LHCN-M2 (cell line): Measurements from ENCODE around the gene PSMA3. TPM values are rescaled to one million over a fixed set of nuclear protein-coding genes. Genes with fewer than 3 reads are reported as not detected.

Source experiments
- DNase-seq: peaks from one replicate; pipeline ENCODE4 v3.0.0-alpha.2; 2012; ENCODE audit warnings: low read depth
- total RNA-seq: library from RNA; depleted of rRNA; stranded (reverse); fragments of >200 nt; gene quantifications from 2 replicates; pipeline ENCODE4 v1.2.3, GENCODE V29; 2014

Gene PSMA3
- total RNA-seq, 1 experiment from 2014 or later, result 104 TPM

DNA sequence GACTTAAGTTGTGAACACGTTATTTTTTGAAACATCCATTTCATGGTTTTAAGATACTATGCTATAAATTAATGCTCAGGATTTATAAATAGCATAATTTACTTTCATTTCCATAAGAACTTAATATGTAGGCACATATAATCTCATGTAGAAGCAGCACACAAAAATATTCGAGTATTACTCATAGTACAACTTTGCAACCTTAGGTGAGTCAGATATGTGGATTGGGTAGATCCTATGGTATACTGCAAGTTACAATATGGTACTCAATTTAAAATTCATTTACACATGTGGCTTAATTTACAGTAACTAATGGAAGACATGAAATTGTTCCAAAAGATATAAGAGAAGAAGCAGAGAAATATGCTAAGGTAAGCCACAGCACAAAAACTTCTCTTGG, 26.0 kb downstream of the PSMA3 start:
- DNase-seq, result no peak

DNA sequence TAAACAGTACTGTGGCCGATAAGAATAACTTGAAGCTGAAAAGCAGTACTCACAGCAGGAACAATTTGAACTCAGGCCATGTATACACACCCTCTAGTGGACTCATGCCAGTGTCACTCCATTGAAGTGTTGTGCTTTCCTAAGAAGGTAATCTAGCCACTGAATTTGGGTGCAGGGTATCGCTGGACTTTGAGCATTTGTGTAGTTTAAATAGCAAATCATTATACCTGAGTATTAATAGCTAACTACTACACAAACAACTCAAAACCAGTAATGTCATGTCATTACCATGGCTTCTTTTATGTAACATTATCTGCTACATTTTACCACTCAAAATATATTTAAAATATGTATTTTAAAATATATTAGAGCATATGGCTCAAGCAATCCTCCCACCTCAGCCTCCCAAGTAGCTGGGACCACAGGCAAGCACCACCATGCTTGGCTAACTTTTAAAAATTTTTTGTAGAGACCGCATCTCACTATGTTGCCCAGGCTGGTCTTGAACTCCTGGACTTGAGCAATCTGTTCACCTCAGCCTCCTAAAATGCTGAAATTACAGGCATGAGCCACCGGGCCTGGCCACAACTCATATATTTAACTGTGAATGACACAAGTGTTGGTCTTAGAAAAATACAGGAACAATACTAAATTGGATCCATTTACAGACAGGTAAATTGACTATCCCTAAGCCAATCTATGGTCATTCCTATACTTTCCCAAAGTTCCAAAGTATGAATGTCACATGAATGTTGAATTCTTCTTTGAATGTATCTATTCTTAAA, 28.1 kb downstream of the PSMA3 start:
- DNase-seq, result peak; percentile 26

DNA sequence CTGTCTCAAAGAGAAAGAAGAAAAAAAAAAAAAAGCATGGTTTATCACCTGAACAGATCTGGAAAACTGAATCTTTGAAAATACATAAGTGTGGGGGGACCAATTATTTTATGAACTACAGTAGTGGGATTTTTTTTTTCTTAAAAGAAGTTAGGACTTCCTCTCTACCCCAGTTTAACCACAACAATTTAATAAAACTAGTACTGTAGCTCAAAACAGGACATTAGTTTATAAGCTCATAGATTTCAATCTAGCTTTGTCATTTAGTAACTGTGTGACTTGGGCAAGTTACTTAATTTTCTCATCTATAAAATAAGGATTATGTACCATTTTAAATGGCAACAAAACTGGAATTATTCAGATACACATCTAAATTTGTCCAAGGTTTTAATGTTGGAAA, 30.2 kb downstream of the PSMA3 start:
- no peak for DNase-seq

DNA sequence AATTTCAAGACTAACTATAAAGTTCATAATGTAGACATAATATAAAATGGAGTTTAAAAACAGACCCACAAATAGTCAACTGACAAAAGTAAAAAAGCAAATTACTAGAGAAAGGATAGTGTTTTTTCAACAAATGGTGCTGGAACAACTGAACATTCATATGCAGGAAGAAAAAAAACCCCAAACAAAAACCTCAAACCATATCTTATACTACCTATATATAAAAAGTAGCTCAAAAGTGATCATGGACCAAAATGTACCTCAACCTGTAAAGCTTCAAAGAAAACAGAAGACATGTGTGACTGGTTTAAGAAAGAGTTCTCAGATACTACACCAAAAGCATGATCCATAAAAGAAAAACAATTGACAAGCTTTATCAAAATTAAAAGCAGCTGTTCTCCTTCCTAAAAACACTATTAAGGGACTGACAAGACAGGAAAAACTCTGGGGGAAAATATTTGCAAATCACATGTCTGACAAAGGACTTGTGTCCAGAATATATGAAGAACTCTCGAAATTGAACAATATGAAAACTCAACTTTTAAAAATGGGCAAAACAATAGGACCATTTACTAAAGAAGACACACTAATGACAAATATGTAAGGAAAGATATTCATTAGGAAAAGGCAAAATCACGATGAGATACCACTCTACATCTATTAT, 31.0 kb downstream of the PSMA3 start:
- DNase-seq, result no peak

DNA sequence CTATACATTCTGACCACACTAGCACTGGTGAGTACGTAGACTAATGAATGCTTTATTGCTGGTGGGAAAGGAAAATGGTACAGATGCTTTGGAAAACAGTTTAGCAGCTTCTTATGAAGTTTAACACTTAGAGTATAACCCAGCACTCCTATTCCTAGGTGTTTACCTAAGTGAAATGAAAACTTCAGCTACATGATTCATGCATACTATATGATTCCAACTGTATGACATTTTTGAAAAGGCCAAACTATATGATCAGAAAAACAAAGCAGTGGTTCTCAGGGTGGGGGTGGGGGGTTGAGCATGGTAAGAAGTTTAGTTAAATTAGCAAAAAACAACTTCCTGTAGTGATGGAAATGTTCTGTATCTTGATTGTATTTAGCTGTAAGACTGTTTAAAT, 31.6 kb downstream of the PSMA3 start:
- DNase-seq, result no peak

DNA sequence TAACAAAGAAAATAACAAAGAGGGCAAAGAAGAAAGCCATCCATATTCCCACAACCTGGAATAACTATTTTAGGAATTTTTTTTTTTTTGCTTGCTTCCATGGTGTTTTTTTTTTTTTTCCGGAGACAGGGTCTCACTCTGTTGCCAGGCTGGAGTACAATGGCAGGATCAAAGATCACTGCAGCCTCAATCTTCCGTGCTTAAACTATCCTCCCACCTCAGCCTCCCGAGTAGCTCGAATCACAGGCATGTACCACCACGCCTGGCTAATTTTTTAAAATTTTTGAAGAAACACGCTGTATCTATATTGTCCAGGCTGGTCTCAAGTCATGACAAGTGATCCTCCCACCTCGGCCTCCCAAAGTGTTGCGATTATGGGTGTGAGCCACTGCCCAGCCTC, 33.5 kb downstream of the PSMA3 start:
- DNase-seq, result no peak

DNA sequence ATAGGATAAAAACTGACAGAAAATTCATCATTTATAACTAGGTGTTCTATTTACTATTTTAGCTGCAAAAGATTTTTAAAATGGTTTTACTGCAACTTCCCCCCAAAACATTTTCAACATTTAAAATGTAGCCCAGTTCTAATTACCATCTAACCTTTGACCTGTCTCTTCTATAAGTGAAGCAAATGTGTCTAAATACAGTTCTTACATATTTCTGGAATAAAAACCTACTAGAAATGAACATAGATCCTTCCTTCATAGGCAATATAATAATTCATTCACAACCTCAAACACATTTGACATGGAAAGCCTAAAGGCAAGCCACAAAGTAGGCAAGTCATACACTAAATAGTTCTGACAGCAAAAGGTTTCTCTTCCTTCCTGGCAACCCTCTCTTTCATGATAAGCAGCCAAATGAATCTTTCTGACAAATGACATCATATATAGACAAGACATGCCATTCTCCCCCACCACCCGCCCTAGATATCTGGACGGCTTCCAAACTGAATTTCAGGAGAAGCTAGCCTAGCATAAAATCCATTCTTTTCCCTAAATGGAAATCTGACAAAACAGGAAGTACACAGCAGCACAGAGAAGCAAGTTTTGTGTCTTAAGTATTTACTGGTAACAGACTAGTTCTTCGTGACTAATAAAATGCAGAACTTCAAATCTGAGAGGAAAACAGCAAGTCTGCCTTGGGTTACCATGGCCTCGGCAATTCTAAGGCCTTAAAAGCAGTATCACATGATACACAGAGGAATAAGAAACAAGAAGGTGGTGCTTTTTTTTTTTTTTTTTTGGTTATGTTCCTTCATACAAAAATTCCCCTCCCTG, 36.5 kb downstream of the PSMA3 start:
- peak; percentile 85 for DNase-seq

DNA sequence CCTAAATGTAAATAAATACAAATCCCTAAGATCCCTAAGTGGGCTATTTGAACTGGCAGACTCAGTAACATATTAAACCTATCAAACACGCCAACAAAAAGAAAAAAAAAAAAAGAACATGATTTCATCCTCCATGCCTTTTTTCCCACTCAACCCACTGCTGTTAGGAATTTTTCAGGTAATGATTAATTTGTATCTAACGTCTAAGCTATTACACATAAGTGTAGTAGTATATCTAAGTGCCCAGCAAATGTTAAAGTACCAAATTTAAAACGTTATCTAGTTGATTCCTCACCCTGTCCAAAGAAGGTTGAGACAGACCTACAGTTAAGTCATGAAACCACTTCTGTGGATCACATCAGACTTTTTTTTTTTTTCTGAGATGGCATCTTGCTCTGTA, 37.3 kb downstream of the PSMA3 start:
- no peak for DNase-seq

DNA sequence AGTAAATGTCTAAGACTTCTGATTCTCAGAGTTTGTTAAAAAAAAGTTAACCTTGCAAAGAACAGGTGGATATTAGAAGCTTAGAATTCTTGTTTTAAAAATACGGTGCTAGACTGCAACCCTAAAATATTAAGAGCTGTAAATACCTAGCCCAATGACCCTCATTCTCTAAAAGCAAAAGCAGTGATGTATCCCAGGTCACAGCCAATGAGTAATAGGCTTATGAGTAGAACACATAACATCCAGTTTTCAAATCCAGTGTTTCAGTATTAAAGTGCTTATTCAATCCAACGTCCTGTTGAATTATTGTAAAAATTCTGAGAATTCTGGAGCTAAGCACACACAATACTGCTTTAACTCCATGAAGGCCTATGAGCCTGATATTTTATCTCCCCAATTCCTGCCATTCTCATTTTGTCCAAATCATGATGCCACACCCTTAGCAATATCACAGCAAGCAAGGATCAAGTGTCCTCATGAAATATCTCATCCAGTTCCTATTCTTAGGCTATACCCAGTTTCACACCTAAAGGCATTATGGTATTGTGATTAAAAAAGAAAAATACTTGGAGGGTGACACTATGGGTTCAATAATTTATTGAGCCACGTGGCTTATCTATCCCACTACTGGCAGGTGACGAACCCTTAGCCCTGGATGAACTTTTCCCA, 38.4 kb downstream of the PSMA3 start:
- no peak for DNase-seq

DNA sequence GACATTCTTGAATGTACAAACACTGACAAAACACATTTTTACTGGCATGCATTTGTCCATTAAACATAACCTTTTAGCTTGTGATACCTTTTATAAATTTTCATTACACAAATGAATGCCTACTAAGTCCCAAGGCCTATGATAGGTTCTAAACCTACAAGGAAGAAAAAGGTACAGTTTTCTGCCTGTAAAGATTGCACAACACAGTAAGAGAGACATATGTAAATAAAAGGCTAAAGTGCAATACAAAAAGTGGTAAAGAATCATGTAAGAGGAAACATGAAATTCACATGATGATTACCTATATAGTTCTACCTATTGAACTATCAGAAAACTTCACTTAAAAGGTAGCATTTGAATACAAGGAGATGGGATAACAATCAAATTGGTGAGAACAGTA, 39.1 kb downstream of the PSMA3 start:
- DNase-seq, result no peak

DNA sequence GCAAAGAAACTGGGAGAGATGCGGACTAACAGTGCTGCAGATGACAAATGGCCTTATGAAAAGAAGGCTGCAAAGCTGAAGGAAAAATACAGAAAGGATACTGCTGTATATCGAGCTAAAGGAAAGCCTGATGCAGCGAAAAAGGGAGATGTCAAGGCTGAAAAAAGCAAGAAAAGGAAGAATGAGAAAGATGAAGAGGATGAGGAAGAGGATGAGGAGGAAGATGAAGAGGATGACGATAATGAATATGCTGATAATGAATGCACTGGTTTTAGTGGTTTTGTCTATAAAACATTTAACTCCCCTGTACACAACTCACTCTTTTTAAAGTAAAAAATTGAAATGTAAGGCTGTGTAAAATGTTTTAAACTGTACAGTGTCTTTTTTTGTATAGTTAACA, 40.5 kb downstream of the PSMA3 start:
- no peak for DNase-seq

DNA sequence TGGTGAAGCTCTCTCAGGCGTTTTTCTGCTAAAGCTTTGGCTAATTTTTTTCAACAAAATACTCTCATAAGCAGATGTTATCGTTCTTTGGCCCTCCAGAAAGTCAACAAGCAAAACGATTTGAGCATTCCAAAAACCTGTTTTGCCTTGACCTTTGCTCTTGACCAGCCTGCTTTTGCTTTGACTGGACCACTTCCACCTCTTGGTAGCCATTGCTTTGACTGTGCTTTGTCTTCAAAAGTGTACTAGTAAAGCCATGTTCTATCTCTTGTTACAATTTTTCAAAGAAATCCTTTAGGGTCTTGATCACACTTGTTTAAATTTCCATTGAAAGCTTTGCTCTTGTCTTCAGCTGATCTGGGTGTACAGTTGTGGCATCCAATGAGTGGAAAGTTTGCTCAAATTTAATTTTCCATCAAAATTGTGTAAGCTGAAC, 43.0 kb downstream of the PSMA3 start:
- no peak for DNase-seq

DNA sequence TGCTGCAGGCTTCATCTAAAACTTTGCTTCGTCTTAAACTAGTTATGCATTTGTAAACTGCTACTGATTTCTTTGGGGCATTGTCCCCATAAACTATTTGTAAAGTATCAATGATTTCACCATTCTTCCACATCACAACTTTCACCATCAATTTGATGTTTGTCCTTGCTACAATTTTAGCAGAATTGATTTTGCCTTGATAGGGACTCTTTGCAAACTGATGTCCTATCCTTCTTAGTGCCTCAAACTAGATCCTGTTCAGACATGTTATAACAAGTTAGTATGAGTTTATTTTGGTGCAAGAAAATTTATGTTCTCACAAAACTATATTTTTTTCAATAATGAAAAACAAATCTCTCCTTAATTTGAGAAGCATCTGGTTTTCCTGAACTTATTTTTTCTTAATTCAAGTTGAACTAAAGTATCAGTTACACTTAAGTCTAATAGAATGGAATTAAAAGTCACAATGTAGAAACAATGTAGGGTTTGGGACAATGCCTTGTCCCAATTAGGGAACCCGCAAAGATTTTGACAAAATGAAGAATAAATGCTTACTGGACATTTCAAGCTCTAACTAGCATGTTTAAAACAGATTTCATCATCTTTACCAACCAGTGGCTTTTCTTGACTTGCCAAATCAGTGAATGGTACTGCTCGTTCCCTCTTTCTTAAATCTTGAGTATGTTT, 43.6 kb downstream of the PSMA3 start:
- DNase-seq, result no peak

DNA sequence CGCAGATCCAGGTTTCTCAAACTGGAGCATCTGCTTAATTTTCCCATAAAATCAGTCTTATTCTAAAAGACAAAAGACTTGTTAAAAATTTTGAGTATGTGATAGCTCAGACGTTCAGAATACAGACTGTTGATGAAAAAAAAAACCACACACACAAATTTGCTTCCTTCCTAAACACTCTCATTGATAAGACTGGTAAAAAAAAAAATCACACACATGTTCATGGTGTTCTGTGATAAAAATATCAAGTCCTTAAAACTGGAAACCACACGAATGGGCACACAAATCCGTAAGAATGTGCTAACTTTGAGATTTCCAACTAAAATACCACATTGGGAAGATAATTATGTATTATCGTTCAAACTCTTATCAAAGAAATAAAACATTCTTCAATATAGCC, 47.0 kb downstream of the PSMA3 start:
- no peak for DNase-seq

DNA sequence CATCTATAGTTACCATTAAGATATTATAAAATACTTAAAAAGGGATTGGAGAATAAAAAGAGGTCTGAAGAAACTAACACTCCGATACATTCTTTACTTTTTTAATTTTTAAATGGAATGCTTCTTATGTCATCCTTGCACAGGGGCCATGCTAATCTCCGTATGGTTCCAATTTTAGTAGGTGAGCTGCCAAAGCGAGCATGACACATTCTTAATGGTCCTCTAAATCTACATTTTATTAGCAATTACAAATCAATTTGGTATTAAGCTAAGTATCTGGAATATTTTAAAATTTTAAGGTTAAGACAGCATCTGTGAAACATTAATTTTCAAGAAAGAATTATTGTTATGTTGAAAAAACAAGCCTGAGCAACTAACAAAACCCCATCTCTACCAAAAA, 47.5 kb downstream of the PSMA3 start:
- no peak for DNase-seq

DNA sequence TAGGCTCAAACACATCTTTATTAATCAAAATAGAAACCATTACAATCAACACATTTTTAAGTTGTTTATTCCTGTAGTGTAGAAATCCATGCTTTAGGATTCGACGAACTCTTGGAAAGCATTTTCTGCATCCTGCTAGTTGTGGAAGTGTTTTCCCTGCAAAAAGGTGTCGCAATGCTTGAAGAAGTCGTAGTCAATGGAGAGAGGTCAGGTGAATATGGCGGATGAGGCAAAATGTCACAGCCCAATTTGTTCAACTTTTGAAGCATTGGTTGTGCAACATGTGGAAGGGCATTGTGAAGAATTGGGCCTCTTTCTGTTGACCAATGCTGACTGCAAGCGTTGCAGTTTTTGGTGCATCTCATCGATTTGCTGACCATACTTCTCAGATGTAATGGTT, 49.6 kb downstream of the PSMA3 start:
- DNase-seq, result no peak

DNA sequence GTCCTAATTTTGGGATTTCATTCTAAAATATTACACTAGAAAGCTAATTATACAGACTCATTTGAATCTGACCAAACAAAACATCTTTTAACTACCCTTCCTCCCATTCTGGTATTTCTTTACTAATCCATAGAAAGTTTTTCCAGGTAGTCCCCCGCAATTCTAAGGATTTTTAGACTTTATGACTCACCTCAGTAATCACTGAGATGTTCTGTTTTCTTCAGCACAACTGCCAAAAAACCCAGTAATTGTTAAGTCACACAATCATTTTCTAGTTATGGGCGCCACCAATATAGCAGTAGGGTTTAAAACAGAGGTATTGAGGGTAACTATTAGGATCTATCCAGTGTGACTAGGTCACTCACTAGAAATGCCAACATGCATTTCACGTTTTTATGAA, 52.1 kb downstream of the PSMA3 start:
- peak; percentile 24 for DNase-seq

DNA sequence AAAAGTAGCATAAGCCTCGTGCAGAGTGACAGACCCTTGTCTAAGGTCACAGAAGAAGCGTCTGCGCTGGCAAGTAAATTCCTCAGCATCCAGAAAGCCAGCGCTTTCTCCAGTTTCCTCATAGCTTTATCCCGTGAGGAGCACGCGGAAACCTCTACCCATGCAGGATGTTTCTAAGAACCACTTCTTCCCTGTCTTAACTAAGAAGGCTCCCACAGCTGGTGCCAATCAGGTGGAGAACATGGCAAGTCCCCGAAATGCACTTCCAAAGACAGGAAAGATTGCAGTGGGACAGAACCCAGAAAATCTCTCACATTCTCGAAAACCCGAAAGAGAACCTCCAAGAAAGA, 52.7 kb downstream of the PSMA3 start:
- DNase-seq, result no peak

DNA sequence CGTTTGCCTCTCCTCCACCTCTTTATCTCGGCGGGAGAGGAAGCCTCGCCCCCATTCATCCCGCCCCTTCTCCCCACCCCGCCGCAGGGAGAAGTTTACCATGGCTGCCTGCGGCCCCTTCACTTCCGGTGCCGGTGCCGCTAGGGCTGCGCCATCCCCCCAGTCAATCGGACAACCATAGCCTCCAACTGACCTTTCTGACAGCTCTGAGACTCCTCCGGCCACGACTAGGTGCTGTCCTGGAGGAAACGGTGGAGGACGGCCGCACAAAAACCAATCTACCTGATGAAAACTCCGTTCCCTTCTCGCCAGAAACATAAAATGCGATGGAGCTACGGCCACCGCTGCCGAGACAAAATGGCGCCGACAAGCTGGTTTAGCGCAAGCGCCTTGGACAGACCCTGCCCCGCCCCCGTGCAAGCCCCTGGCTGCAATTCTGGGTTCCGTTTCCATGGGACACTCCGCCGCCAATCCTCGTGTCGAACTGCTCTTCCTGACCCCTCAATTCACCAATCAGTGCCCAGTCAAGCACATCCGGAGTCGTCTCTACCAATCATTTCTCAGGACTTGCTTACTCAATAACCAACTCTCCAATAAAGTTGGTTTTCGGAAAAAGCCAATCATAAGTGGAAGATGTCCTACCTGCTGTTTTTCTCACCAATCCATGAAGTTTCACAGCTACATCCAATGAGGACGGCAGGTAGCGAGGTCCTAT, 53.3 kb downstream of the PSMA3 start:
- DNase-seq, result peak; percentile 100

DNA sequence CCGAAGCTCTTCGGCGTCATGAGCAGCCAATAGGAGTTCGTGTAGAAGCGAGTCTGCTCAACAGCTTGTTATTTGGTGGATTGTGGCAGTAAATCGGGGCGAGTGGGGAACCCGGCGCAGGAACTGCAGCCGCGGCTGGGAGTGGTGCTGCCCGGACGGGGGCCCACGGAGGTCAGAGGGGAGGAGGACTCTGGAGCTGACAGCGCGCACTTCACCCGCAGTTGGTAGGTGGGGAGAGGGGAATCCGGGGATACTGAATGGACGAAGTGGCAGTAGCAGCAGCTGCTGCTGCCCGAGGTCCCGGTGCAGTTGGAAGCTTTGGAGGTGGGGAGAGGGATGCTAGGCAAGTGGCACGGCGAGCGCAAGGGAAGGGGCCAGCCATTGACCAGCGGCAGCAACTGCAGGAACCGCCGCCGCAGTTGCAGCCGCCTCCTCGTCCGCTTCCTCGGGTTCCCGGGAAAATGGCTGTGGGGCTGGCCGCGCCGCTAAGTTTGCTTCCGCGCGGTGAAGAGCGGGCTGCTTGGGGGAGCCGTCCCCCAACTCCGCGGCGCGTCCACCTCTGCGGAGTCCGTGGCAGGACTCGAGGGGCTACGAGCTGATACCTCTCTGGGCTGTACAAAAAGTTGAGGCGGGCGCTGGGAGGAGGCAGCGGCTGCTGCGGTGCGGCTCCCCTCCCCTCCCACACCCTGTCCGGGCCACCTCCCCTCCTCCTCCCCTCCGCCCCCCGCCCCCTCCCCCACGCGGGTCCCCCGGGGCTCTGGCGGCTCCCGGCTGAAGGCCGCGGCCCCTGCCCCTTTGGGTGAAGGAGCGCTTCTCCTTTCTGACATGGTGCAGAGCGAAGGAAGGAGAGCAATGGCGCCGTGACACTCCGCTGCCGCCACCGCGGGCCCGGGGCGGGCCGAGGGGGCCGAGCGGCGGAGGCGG, 54.1 kb downstream of the PSMA3 start, which contains the start of gene ARID4A:
TSS of gene ARID4A (plus strand) at position 79 of the 924 bp plus-strand sequence. CDS start 1,300 bp downstream, outside the sequence.
- DNase-seq, result no peak
